NCI-H1105 (cell line): ENCODE results near the gene PRPS2.

Experiments used
- DNase-seq: peaks from one replicate; lab custom pipeline; 2025; lab: John Stamatoyannopoulos, UW

The PRPS2 gene

GRCh38 chrX:12817528-12817927 is 26.3 kb downstream of the PRPS2 start:
- no peak for DNase-seq

GRCh38 chrX:12819222-12819621 is 28.0 kb downstream of the PRPS2 start:
- DNase-seq, result no peak

GRCh38 chrX:12820737-12821136 is 29.5 kb downstream of the PRPS2 start:
- no peak for DNase-seq

GRCh38 chrX:12824944-12825343 is 33.7 kb downstream of the PRPS2 start:
- no peak for DNase-seq

GRCh38 chrX:12825801-12826200 is 34.6 kb downstream of the PRPS2 start:
- no peak for DNase-seq

- DNase-seq, result no peak
These were observed 52.0 kb downstream of the PRPS2 start for GRCh38 chrX:12843061-12843667.

GRCh38 chrX:12843668-12844279 is 52.6 kb downstream of the PRPS2 start:
- no peak for DNase-seq

- no peak for DNase-seq
These were observed 53.1 kb downstream of the PRPS2 start for GRCh38 chrX:12844319-12844718.

GRCh38 chrX:12865359-12865758 is 74.1 kb downstream of the PRPS2 start:
- no peak for DNase-seq

- no peak for DNase-seq
These were observed 75.5 kb downstream of the PRPS2 start, which contains the start of gene TLR7 for GRCh38 chrX:12866451-12867377. TSS of gene TLR7 (plus strand) at chrX:12867072. CDS start at chrX:12867579, 507 bp downstream.

- DNase-seq, result no peak
These were observed 76.5 kb downstream of the PRPS2 start for GRCh38 chrX:12867685-12868084.

GRCh38 chrX:12868747-12869146 is 77.5 kb downstream of the PRPS2 start:
- DNase-seq, result no peak

- no peak for DNase-seq
These were observed 80.0 kb downstream of the PRPS2 start for GRCh38 chrX:12871257-12871656.

GRCh38 chrX:12872741-12873140 is 81.5 kb downstream of the PRPS2 start:
- DNase-seq, result no peak
